HG03064 (cell line): Measurements from ENCODE around the gene DOCK3.
"Not testable (repeated sequence)": the region's sequence is repeated elsewhere in the genome, so short reads cannot be mapped to it uniquely, and the experiment has no call there.

Source experiments
- ATAC-seq: cut with Tn5 transposase; IDR thresholded peaks from one replicate; pipeline ENCODE4 v1.9.1; 2021; ENCODE audit warnings: low read depth; ENCODE audit not compliant: unreplicated experiment

DOCK3 gene

DNA sequence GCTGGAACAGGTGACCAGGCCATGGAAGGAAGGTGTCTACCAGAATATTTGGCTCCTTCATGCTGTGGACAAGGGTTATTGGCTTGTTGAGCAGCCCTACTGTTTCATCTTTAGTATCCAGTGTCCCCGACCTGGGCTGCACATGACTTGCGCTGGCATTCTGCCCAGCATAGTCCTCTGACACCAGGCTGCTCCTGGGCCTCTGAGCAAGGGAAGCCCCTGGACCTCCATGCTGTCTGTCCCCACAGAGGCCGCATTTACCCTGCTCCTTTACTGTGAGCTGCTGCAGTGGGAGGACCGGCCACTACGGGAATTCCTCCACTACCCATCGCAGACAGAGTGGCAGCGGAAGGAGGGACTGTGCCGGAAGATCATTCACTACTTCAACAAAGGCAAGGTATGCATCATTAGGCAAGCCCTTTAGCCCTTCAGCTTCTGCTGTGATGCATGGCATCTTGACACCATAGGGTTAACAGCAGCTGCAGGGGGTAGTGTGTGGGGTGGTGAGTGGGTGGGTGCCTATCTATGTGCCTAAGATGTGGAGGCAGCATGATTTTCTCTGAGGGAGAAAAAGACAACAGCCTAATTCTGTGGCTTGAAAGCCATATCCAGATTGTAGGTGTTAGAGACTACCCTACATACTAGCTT is 666.4 kb downstream of the DOCK3 start:
- no peak for ATAC-seq

DNA sequence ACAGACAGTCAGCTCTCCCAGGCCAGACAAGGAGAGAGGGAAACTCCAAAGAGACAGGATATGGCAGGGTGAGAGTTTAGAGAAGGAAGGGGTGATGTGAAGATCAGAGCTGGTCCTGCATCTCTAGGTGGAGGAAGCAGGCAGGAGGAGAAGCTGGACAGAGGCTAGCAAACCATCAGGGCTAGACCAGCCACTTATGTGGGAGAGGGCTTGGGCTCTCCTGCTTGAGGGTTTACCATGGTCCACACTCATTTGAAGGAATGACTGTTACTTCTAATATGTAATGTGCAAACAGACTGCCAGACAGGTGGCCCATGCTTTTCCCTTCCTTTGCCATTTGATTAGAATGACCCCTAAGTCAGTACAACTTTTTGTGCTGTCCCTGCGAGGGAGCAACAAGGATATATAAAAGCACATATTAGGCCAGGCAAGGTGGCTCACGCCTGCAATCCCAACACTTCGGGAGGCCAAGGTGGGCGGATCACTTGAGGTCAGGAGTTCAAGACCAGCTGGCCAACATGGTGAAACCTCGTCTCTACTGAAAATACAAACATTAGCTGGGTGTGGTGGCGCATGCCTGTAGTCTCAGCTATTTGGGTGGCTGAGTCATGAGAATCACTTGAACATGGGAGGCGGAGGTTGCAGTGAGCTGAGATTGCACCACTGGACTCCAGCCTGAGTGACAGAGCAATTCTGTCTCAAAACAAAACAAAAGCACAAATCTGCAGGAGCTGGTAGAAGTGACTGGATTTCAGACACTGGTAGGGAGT is 669.4 kb downstream of the DOCK3 start:
- no peak for ATAC-seq

DNA sequence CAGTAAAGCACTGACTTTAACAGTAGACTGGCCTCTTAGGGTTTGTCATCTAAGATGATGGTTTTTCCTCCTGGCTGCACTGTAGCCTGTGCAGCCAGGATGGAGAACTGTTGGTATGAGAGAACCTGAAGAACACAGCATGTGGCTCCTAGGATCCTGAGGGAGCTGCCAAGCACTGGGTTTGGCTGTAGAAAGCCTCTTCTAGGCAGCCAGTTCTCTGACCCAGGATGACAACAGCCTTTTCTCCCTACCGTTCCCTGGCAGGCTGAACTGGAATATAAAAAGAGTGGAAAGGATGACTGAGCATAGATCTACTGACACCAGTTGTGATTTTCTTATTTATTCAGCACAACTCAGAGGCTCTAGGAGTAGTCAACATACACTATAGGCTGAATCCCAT is 676.0 kb downstream of the DOCK3 start:
- no peak for ATAC-seq

GRCh38 chr3:51353131-51353530 is 678.4 kb downstream of the DOCK3 start:
- ATAC-seq, result no peak

GRCh38 chr3:51353691-51354090 is 679.0 kb downstream of the DOCK3 start:
- ATAC-seq, result no peak

DNA sequence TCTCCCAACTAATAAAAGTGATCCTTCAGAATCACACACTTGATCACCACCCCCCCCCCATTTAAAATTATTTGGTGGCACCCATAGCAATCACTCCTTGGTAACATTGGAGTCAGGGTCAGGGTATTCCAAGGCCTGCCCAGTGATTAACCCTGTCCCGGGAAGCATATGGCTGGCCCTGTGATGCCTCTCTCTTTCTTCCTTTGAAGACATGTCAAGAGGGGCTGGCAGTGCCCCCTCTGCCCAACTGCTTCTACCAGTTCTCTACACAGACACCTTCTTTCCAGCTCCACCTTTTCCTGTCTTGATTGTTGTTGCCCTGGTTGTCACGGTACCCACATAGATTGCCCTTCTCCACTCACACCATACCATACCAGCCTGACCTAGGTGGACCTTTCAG is 679.4 kb downstream of the DOCK3 start:
- no peak for ATAC-seq

DNA sequence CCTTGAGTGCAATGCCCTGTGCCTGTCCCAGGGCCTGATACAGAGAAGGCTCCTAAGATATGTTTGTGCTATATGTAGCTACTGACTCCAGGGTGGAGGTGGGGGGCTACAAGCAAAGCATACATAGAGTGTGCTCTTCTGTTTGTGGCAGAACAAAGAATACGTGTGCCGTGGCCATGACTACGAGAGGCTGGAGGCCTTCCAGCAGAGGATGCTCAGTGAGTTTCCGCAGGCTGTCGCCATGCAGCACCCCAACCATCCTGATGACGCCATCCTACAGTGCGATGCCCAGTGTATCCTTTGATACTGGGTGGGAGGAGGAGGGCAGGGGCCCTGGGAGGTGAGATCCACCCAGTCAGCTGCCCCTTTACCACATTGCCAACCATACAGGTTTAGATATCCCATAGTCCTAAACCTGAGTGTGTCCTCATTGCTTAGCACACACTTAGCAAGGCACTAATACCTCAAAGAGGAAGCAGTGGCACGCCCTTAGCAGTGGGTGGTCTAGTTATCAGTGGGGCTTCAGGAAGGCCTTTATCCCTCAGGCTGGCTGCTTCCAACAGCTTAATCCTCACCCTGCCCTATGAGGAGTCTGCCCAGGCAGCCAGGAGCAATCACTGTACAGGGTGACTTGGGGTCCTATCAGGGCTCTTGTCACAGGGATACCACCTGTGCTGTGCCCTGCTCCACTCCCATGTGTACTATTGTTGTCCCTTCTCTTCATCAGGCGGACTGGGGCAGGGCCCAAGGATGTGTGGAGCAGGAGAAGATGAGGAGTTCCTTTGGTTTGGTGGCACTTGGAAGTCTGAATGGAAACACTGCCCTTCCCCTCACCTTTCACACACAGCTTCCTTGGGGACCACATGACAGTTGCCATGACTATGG is 680.2 kb downstream of the DOCK3 start:
- ATAC-seq, result no peak

DNA sequence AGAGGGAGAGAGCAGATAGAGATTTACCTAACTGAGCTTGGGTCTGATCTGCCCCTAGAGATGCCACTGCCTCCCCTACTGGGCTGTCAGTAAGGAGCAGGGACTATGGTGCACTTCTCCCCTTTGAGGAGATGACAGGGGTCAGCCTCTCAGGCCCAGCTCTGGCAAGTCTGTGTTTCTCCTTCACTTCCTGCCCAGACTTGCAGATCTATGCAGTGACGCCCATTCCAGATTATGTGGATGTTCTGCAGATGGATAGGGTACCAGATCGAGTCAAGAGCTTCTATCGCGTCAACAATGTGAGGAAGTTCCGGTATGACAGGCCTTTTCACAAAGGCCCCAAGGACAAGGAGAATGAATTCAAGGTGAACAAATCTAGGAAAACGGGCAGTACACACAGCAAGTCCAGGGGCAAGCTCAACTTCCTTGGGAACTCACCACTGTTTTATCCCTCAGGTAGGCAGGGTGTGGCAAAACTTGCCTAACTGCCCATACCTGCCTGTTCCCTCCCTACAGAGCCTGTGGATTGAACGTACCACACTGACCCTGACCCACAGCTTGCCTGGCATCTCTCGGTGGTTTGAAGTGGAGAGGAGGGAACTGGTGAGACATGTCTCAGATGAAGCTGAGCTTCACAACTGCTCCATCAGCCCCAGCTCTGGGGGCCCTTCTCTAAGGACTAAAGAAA is 681.3 kb downstream of the DOCK3 start:
- ATAC-seq, result no peak

DNA sequence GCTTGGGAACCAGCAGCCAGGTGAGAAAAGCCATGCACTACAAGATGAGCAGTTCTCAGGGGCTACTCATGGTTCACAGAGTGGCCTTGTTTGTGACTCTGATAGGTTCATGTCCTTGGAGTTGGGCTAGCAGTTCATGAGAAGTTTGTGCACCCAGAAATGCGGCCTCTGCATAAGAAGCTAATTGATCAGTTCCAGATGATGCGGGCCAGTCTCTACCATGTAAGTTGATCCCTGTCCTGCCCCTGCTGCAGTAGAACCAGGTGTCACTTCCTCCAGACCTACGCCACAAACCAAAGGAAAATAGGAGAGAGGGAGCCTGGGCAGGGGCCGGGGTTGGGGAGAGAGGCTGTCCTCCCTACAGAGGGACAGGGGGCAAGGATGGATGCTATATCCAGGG is 683.1 kb downstream of the DOCK3 start:
- no peak for ATAC-seq

DNA sequence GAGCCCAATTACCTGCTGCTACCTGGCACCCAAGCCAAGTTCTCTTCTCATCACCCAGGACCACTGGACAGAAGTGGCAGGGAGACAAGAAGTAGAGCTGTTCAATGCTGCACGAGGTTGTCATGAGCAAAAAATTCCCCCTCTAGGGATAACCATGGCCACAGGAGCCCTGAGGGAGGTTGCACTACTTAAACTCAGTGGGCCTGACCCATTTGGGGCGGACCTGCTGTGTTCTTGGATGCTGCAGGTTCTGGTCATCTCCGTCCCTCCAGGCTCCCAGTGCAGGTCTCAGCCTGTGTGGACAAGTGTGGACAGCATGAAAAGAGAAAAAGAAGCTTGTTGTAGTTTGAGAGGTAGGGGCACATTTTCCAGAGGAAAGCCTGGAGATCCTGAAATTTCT is 684.3 kb downstream of the DOCK3 start:
- no peak for ATAC-seq

- ATAC-seq, result no peak
These were observed 686.1 kb downstream of the DOCK3 start for GRCh38 chr3:51360806-51361205.

GRCh38 chr3:51361746-51362145 is 687.0 kb downstream of the DOCK3 start:
- ATAC-seq, result no peak

DNA sequence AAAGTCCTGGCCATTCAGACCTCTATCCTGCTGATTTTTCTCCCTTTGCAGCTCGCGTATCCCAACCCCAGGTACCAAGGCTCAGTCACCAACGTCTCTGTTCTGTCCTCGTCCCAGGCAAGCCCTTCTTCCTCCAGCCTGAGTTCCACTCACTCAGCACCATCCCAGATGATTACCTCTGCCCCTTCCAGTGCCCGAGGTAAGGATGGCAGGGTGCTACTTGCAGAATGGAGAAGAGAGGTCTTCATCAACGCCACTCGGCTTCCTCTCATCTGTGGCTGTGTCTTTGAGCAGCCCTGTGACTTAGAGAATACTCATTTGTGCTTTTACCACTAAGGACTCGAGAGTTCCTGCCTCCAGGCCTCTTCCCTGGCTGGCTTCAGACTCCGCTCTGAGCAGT is 687.7 kb downstream of the DOCK3 start:
- ATAC-seq, result no peak

- not testable (repeated sequence) for ATAC-seq
These were observed 693.5 kb downstream of the DOCK3 start for GRCh38 chr3:51368276-51368675.

GRCh38 chr3:51371943-51372557 is 697.3 kb downstream of the DOCK3 start:
- ATAC-seq, result no peak

DNA sequence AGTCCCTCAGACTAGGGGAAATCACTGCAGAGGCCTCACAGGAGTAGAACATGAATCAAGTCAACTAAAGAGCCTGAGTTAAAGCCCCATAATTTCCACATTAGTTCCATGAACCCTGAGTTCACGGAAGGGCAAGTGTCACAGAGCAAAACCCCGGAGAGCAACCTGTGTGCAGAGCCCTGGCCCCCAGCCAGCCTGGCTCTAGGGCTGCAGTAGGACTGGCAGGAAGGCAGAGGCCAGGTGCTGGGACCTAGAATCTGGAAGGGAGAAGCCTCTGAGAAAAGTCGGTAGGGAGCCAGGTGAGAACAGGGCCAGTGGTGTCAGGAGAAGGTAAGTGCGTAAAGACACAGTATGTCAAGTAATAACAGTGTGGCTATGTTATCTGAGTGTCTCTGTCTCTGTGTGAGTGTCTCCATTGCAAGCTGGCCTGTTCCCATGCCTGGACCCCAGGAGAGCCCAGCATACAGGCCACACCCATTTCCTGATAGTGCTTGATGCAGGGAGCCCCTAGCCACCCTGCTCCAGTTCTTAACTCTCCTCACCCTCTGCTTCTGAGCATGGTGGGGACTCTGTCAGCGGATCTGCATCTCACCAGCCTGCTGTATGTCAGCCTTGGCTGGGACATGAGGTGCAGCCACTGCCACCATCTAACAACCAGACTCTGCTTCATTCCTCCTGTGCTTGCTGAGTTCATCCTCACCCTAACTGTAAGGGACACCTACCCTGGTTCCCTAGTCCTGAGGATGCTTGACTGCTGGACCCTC is 699.1 kb downstream of the DOCK3 start:
- ATAC-seq, result no peak

DNA sequence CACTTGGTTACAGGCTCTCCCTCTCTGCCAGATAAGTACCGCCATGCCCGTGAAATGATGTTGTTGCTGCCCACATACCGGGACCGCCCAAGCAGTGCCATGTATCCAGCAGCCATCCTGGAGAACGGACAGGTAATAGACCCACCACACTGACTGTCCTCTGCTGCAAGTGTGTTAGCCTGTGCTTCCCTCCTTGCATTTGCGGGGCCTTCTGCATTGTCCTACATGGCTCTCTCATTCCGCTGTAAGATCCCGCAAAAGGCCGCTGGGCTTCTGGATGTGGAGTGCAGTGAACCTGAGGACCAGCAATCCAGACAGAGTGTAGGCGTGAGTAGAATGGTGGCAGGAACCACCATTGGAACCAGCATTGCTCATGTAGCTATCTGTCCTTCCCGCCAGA is 699.7 kb downstream of the DOCK3 start:
- ATAC-seq, result no peak

DNA sequence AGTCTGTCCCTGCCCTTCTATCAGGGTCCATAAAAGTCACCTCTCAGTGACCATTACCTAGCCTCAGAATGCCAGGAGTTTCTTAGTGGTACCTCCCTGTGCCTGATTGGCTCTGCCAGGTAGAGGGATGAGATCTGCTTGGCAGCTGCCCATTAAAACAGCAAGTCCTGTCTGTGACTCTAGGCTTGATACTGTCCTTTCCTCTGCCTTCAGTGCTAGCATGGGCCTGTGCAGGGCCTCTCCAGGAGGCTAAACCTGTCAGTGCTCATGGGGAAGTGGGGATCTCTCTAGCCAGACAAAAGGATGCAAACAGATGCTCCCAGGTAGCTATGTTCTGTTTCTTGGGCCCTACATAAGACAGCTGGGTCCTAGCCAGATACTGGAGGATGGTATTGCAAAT is 700.4 kb downstream of the DOCK3 start:
- ATAC-seq, result no peak

GRCh38 chr3:51375571-51375970 is 700.8 kb downstream of the DOCK3 start:
- no peak for ATAC-seq

DNA sequence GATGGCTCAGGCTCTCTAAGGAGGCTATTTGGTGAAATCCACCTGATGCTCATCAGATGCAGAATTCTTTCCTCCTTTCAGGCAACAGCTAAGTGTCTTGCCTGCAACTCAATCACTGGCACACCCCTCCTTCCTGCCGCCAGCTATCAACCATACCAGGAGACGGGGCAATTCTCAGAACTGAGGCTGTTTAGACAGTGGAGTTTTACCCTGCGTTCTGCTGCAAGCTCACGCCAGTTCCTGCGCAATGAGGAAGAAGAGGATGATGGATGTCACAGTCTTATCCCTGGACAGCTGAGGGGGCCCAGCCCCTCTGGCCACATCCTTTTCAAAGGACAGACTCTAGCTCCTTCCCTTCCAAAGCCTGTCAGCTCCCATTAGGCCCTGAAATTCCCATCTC is 703.3 kb downstream of the DOCK3 start:
- no peak for ATAC-seq
